A673 (cell line): ENCODE results near the gene MICALL1. TPM values are rescaled to one million over a fixed set of nuclear protein-coding genes. Genes with fewer than 3 reads are reported as not detected.
A peak's percentile ranks its signal among the peaks of the same experiment; 100 is the strongest.
"Not testable (repeated sequence)": the region's sequence is repeated elsewhere in the genome, so short reads cannot be mapped to it uniquely, and the experiment has no call there.

ENCODE experiments used
- BruUV-seq: library from RNA; stranded (reverse); fragments of 400-500 nt; replicated peaks from 2 replicates; lab custom pipeline; 2021; lab: Mats Ljungman, UMichigan
- CTCF ChIA-PET: fragments of 300-600 bp; sonication (Branson Sonifier 250); formaldehyde crosslinking; loops from one replicate; lab custom pipeline; 2022; ENCODE audit warnings: antibody characterized with exemption; lab: Charles Lee
- POLR2A ChIA-PET: fragments of 300-600 bp; sonication (Branson Sonifier 250); formaldehyde crosslinking; loops from one replicate; lab custom pipeline; 2022; ENCODE audit warnings: antibody characterized with exemption; ENCODE audit not compliant: low non-redundant PET; lab: Charles Lee
- DNase-seq: peaks from one replicate; pipeline ENCODE4 v3.0.0-alpha.2; 2015; ENCODE audit warnings: low spot score
- H3K27ac ChIP-seq: fragments of 200-600 bp; sonication (generic); 2 replicates; pipeline ENCODE4 v1.5.1; 2016; ENCODE audit warnings: mixed run types, low read depth, mild to moderate bottlenecking, mixed read lengths, antibody characterized with exemption, low read length; ENCODE audit not compliant: poor library complexity, severe bottlenecking
- H3K27me3 ChIP-seq: fragments of 200-600 bp; sonication (generic); replicated peaks from 2 replicates; pipeline ENCODE4 v1.6.1; 2017; ENCODE audit warnings: mixed run types, low read depth, mild to moderate bottlenecking, mixed read lengths, antibody characterized with exemption, low read length; ENCODE audit not compliant: insufficient read depth, poor library complexity
- H3K36me3 ChIP-seq: fragments of 200-600 bp; sonication (generic); 2 replicates; pipeline ENCODE4 v1.6.1; 2016; ENCODE audit warnings: mixed run types, mild to moderate bottlenecking, mixed read lengths, antibody characterized with exemption, low read length; ENCODE audit not compliant: insufficient read depth, poor library complexity, severe bottlenecking
- H3K4me1 ChIP-seq: fragments of 200-600 bp; sonication (generic); 2 replicates; pipeline ENCODE4 v1.6.1; 2017; ENCODE audit warnings: mixed run types, mild to moderate bottlenecking, mixed read lengths, antibody characterized with exemption, low read length; ENCODE audit not compliant: insufficient read depth, poor library complexity, severe bottlenecking
- H3K4me3 ChIP-seq: fragments of 200-600 bp; sonication (generic); 2 replicates; pipeline ENCODE4 v1.5.1; 2016; ENCODE audit warnings: low read depth, mixed run types, mild to moderate bottlenecking, mixed read lengths, low read length; ENCODE audit not compliant: poor library complexity, severe bottlenecking
- H3K9me3 ChIP-seq: fragments of 200-600 bp; sonication (generic); 2 replicates; pipeline ENCODE4 v1.6.1; 2016; ENCODE audit warnings: mixed run types, low read depth, mild to moderate bottlenecking, mixed read lengths, antibody characterized with exemption, low read length; ENCODE audit not compliant: poor library complexity, severe bottlenecking
- CTCF ChIP-seq: fragments of 300-800, 200-600 bp; sonication (generic); conservative IDR thresholded peaks from 2 replicates; pipeline ENCODE4 v1.5.1; 2017; ENCODE audit warnings: low read depth, mild to moderate bottlenecking, antibody characterized with exemption, low read length, moderate library complexity, mixed read lengths
- EZH2 ChIP-seq: fragments of 200-600 bp; sonication (generic); IDR thresholded peaks from 2 replicates; pipeline ENCODE4 v1.6.1; 2017; ENCODE audit warnings: borderline replicate concordance, low read depth, mild to moderate bottlenecking, mixed read lengths, antibody characterized with exemption, low read length; ENCODE audit not compliant: poor library complexity, severe bottlenecking
- intact Hi-C: fragments of 100-400 bp; cut with micrococcal nuclease; formaldehyde crosslinking; loops from one replicate; pipeline ENCODE4 v1.10.0; 2022; ENCODE audit not compliant: unreplicated experiment
- total RNA-seq: library from RNA; stranded (reverse); gene quantifications from 2 replicates; pipeline ENCODE4 v1.2.3, GENCODE V29; 2021

MICALL1 gene
- total RNA-seq, 1 experiment from 2014 or later, result 33.0 TPM

- H3K9me3 ChIP-seq, result no peaks in the 10 kb centered on the region
- CTCF ChIA-PET, result no interaction called here
- H3K27ac ChIP-seq, result no peak overlapping the region
- intact Hi-C loops, result no loop called here
- H3K27me3 ChIP-seq, result no peaks in the 10 kb centered on the region
- H3K36me3 ChIP-seq, result no peaks in the 10 kb centered on the region
- no TSS peak for BruUV-seq
- no peak for DNase-seq
- H3K4me3 ChIP-seq, result no peak overlapping the region
- no peaks in the 10 kb centered on the region for H3K4me1 ChIP-seq
- POLR2A ChIA-PET, result no interaction called here
- no peak for TF ChIP-seq EZH2
- TF ChIP-seq CTCF, result no peak
Observed at GRCh38 chr22:37942133-37942532, 36.0 kb downstream of the MICALL1 start.

- no TSS peak for BruUV-seq
- no peaks in the 10 kb centered on the region for H3K36me3 ChIP-seq
Observed at GRCh38 chr22:37943136-37943824, 37.2 kb downstream of the MICALL1 start.

GRCh38 chr22:37943825-37944198, 37.7 kb downstream of the MICALL1 start:
- BruUV-seq, result TSS peak; percentile 10
- ChIA-PET POLR2A (no interaction called here), CTCF (no interaction called here)

More at GRCh38 chr22:37943136-37943824, 37.2 kb downstream of the MICALL1 start:
- POLR2A ChIA-PET, result no interaction called here
- no peak overlapping the region for H3K4me3 ChIP-seq
- DNase-seq, result no peak
- H3K4me1 ChIP-seq, result no peaks in the 10 kb centered on the region
- H3K27ac ChIP-seq, result no peak overlapping the region
- CTCF ChIA-PET, result no interaction called here
- TF ChIP-seq CTCF, result no peak
- TF ChIP-seq EZH2, result no peak
- H3K27me3 ChIP-seq, result no peaks in the 10 kb centered on the region
- intact Hi-C loops, result no loop called here
- no peaks in the 10 kb centered on the region for H3K9me3 ChIP-seq

GRCh38 chr22:37944423-37944822, 38.3 kb downstream of the MICALL1 start:
- POLR2A ChIA-PET, H3K36me3 ChIP-seq, H3K27me3 ChIP-seq, CTCF ChIA-PET, BruUV-seq, intact Hi-C loops, DNase-seq, H3K4me3 ChIP-seq, H3K4me1 ChIP-seq, H3K9me3 ChIP-seq, H3K27ac ChIP-seq: not testable (repeated sequence)

More at GRCh38 chr22:37943825-37944198, 37.7 kb downstream of the MICALL1 start:
- no peak for TF ChIP-seq CTCF
- TF ChIP-seq EZH2, result no peak
- H3K27ac ChIP-seq, result no peak overlapping the region
- H3K36me3 ChIP-seq, result no peaks in the 10 kb centered on the region
- no peaks in the 10 kb centered on the region for H3K27me3 ChIP-seq
- H3K9me3 ChIP-seq, result no peaks in the 10 kb centered on the region
- no peak overlapping the region for H3K4me3 ChIP-seq
- intact Hi-C loops, result no loop called here
- H3K4me1 ChIP-seq, result no peaks in the 10 kb centered on the region
- DNase-seq, result no peak

- H3K4me1 ChIP-seq, intact Hi-C loops, CTCF ChIA-PET, POLR2A ChIA-PET, H3K27me3 ChIP-seq, H3K4me3 ChIP-seq, H3K36me3 ChIP-seq, BruUV-seq, H3K27ac ChIP-seq, DNase-seq, H3K9me3 ChIP-seq: not testable (repeated sequence)
Observed at GRCh38 chr22:37947142-37947795, 41.2 kb downstream of the MICALL1 start.
